Hepatocyte (in vitro differentiated cells): ENCODE results near the gene CLEC16A. TPM values are rescaled to one million over a fixed set of nuclear protein-coding genes. Genes with fewer than 3 reads are reported as not detected.

ENCODE experiments used
- DNase-seq: peaks from one replicate; pipeline ENCODE4 v3.0.0-alpha.2; 2016; ENCODE audit warnings: low spot score
- H2AFZ ChIP-seq: fragments of 200-600 bp; sonication (generic); 2 replicates; pipeline ENCODE4 v1.6.0; 2016; ENCODE audit warnings: antibody characterized with exemption, mild to moderate bottlenecking
- H3K27ac ChIP-seq: fragments of 200-600 bp; sonication (generic); 2 replicates; pipeline ENCODE4 v1.5.1; 2016; ENCODE audit warnings: mild to moderate bottlenecking
- H3K27me3 ChIP-seq: fragments of 200-600 bp; sonication (generic); 2 replicates; pipeline ENCODE4 v1.6.1; 2016
- H3K36me3 ChIP-seq: fragments of 200-600 bp; sonication (generic); replicated peaks from 2 replicates; pipeline ENCODE4 v1.5.1; 2016; ENCODE audit warnings: low read depth; ENCODE audit not compliant: insufficient read depth
- H3K4me1 ChIP-seq: fragments of 200-600 bp; sonication (generic); 2 replicates; pipeline ENCODE4 v1.5.1; 2016; ENCODE audit warnings: mild to moderate bottlenecking, moderate library complexity; ENCODE audit not compliant: insufficient read depth
- H3K4me2 ChIP-seq: fragments of 200-600 bp; sonication (generic); 2 replicates; pipeline ENCODE4 v1.6.0; 2016
- H3K4me3 ChIP-seq: fragments of 200-600 bp; sonication (generic); 2 replicates; pipeline ENCODE4 v1.5.1; 2016; ENCODE audit warnings: mild to moderate bottlenecking
- H3K79me2 ChIP-seq: fragments of 200-600 bp; sonication (generic); 2 replicates; pipeline ENCODE4 v1.6.0; 2017; ENCODE audit warnings: mild to moderate bottlenecking
- H3K9me2 ChIP-seq: fragments of 200-600 bp; sonication (generic); replicated peaks from 2 replicates; pipeline ENCODE4 v1.6.0; 2017; ENCODE audit warnings: mild to moderate bottlenecking; ENCODE audit not compliant: insufficient read depth
- H3K9me3 ChIP-seq: fragments of 200-600 bp; sonication (generic); 2 replicates; pipeline ENCODE4 v1.5.1; 2016; ENCODE audit warnings: low read depth, mild to moderate bottlenecking
- H4K20me1 ChIP-seq: fragments of 200-600 bp; sonication (generic); 2 replicates; pipeline ENCODE4 v1.6.0; 2016; ENCODE audit warnings: mild to moderate bottlenecking; ENCODE audit not compliant: insufficient read depth, poor library complexity, severe bottlenecking
- EZH2 ChIP-seq: fragments of 200-600 bp; sonication (generic); IDR thresholded peaks from 2 replicates; pipeline ENCODE4 v1.6.1; 2016; ENCODE audit warnings: antibody characterized with exemption, mild to moderate bottlenecking, borderline replicate concordance
- EZH2phosphoT487 ChIP-seq: fragments of 200-600 bp; sonication (generic); IDR thresholded peaks from one replicate; pipeline ENCODE4 v1.6.1; 2018; ENCODE audit warnings: antibody characterized with exemption, mild to moderate bottlenecking, low read depth, moderate library complexity; ENCODE audit not compliant: unreplicated experiment, severe bottlenecking
- WGBS: methylation state at CpG from one replicate; pipeline ENCODE4 v1.1.6; 2016; ENCODE audit warnings: low lambda C conversion rate; ENCODE audit errors: missing lambda C conversion rate; 5-methylcytosine and 5-hydroxymethylcytosine counted together
- polyA plus RNA-seq: library from polyadenylated mRNA; unstranded; fragments of >200 nt; fragmentation: Nextera tagmentation; extraction: Ambion mirVana; gene quantifications from 2 replicates; pipeline ENCODE4 v1.2.1, GENCODE V29; 2016
- total RNA-seq: library from RNA; depleted of rRNA; stranded (reverse); fragments of >200 nt; gene quantifications from 2 replicates; pipeline ENCODE4 v1.2.3, GENCODE V29; 2014
- TF ChIP-seq, protein P1 (sequence below): fragments of 200-600 bp; sonication (generic); IDR thresholded peaks from 2 replicates; pipeline ENCODE4 v1.5.1; 2016; ENCODE audit warnings: antibody characterized with exemption, mild to moderate bottlenecking; ENCODE audit not compliant: poor library complexity

The CLEC16A gene
- total and polyA plus RNA-seq, 2 experiments from 2014 or later: 22.3 to 22.6 TPM

GRCh38 chr16:11022002-11022401, 77.6 kb downstream of the CLEC16A start:
- H3K9me3 ChIP-seq: no peaks in the 10 kb centered on the region
- H4K20me1 ChIP-seq: no peaks in the 10 kb centered on the region
- H3K4me2 ChIP-seq: no peak overlapping the region
- no peak overlapping the region for H3K27ac ChIP-seq
- 80% methylated on average over 3 of the region's 3 CpGs for WGBS
- TF ChIP-seq EZH2phosphoT487 (no peak), EZH2 (no peak)
- TF ChIP-seq, protein P1, sequence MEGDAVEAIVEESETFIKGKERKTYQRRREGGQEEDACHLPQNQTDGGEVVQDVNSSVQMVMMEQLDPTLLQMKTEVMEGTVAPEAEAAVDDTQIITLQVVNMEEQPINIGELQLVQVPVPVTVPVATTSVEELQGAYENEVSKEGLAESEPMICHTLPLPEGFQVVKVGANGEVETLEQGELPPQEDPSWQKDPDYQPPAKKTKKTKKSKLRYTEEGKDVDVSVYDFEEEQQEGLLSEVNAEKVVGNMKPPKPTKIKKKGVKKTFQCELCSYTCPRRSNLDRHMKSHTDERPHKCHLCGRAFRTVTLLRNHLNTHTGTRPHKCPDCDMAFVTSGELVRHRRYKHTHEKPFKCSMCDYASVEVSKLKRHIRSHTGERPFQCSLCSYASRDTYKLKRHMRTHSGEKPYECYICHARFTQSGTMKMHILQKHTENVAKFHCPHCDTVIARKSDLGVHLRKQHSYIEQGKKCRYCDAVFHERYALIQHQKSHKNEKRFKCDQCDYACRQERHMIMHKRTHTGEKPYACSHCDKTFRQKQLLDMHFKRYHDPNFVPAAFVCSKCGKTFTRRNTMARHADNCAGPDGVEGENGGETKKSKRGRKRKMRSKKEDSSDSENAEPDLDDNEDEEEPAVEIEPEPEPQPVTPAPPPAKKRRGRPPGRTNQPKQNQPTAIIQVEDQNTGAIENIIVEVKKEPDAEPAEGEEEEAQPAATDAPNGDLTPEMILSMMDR: no peak
- no peak for DNase-seq
- H3K36me3 ChIP-seq: peaks cover 11% of the 10 kb centered on the region
- no peak overlapping the region for H2AFZ ChIP-seq
- H3K9me2 ChIP-seq: no peaks in the 10 kb centered on the region
- H3K27me3 ChIP-seq: no peaks in the 10 kb centered on the region
- H3K79me2 ChIP-seq: no peaks in the 10 kb centered on the region
- H3K4me1 ChIP-seq: peaks cover 2% of the 10 kb centered on the region
- H3K4me3 ChIP-seq: no peak overlapping the region

DNA sequence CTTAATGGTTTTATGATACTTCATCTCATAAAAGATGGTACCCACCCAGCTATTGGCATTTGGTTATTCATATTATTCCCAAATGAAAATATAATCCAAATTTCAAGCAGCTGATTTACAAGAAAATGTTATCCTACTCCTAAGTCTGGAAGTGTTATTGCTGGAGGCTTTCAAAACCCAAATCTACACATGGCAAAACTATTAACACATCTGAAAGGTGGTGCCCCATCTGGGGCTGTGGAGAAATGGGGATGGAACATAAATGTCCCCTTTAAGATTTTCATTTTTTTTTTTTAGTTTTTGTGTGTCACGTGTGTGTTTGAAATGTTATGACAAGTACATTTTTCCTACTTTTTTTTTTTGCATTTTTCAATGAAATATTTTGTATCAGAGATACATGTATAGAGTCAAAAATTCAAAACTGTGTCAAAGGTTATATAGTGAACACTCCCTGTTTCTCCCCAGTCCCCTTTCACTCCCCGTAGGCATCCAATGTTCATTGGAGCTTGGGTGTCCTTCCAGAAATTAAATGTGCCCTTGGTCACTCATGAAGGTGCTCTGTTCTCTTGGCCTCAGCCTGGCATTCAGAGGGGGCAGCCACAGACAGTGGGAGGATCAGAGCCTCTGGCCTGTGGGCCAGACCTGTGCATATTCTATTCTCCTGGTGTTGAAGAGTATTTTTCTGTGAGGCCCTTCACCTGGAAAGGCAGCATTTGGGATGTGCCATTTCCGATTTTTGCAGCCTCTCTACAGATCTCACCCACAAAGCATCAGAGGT, 79.1 kb downstream of the CLEC16A start:
- no peaks in the 10 kb centered on the region for H3K4me1 ChIP-seq
- H3K4me2 ChIP-seq: no peak overlapping the region
- no peak overlapping the region for H3K4me3 ChIP-seq
- H2AFZ ChIP-seq: no peak overlapping the region
- 98% methylated on average over 3 of the region's 3 CpGs for WGBS
- H3K79me2 ChIP-seq: no peaks in the 10 kb centered on the region
- no peaks in the 10 kb centered on the region for H3K27me3 ChIP-seq
- no peak for DNase-seq
- no peaks in the 10 kb centered on the region for H4K20me1 ChIP-seq
- H3K9me3 ChIP-seq: no peaks in the 10 kb centered on the region
- peaks cover 11% of the 10 kb centered on the region for H3K36me3 ChIP-seq
- H3K27ac ChIP-seq: no peak overlapping the region
- TF ChIP-seq, protein P1: no peak
- TF ChIP-seq EZH2 (no peak), EZH2phosphoT487 (no peak)
- H3K9me2 ChIP-seq: no peaks in the 10 kb centered on the region

DNA sequence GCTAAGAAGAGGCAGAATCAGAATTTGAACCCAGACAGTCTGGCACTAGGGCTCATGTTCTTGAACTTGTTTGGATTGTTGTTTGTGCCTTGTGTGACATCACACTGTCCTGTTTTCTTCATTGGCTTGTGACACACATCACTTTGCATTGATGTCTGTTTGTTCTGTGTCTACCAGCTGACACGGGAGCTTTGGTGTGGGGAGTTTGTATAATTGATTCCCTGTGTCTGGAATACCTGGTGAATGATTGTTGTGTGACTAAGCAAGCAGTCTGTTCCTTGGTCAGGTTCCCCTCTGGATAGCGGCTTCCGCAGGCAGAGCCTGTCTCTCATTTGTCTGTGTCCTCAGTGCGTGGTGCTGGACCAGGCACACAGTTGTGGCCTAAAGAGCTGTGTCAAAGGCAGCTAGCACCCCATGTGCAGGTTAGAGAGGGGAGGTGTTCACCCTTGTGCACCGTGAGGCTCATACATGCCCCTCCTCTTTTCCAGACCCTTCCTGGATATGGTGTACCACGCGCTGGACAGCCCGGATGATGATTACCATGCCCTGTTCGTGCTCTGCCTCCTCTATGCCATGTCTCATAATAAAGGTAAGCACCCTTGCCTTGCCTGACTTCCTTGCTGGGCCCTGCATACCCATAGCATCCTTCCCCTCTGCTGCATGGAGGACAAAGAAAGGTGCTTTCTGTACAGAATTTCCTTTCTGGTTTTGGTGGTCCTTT, 80.1 kb downstream of the CLEC16A start:
- peaks cover 11% of the 10 kb centered on the region for H3K36me3 ChIP-seq
- H3K9me3 ChIP-seq: no peaks in the 10 kb centered on the region
- no peaks in the 10 kb centered on the region for H3K79me2 ChIP-seq
- TF ChIP-seq EZH2: no peak
- no peak for TF ChIP-seq EZH2phosphoT487
- TF ChIP-seq, protein P1: no peak
- no peak overlapping the region for H2AFZ ChIP-seq
- H3K9me2 ChIP-seq: no peaks in the 10 kb centered on the region
- WGBS: 76% methylated on average over 9 of the region's 9 CpGs
- no peaks in the 10 kb centered on the region for H3K27me3 ChIP-seq
- no peak for DNase-seq
- H3K4me3 ChIP-seq: no peak overlapping the region
- H3K4me2 ChIP-seq: no peak overlapping the region
- no peaks in the 10 kb centered on the region for H4K20me1 ChIP-seq
- H3K27ac ChIP-seq: no peak overlapping the region
- no peaks in the 10 kb centered on the region for H3K4me1 ChIP-seq
